ENCODE data around the gene ITPRID1.
"Not testable (repeated sequence)": the region's sequence is repeated elsewhere in the genome, so short reads cannot be mapped to it uniquely, and the experiment has no call there.

The ITPRID1 gene

DNA sequence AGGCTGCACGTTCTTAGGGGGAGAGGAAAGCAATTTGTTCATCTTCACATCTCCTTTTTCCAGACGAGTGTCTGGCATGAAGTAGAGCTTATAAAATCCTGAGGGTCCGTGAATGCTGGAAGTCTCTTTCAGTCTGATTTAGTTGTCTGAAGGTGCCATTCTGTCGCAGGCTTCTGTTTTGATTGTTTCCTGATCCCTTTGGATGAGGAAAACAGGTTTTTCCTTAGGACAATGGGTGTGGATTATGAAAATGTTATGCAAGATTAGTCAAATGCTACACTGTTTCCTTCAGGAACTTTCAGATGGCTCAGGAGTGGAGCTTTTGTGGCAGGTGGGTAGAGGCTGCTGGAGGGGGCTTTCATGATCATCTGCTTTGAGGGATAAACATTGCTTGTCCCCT is at the start of gene ITPRID1:
ITPRID1 (plus strand) TSS at position 301 of the 400 bp plus-strand sequence. CDS start 38,935 bp downstream, outside the sequence.
- TF ChIP-seq, protein P1, sequence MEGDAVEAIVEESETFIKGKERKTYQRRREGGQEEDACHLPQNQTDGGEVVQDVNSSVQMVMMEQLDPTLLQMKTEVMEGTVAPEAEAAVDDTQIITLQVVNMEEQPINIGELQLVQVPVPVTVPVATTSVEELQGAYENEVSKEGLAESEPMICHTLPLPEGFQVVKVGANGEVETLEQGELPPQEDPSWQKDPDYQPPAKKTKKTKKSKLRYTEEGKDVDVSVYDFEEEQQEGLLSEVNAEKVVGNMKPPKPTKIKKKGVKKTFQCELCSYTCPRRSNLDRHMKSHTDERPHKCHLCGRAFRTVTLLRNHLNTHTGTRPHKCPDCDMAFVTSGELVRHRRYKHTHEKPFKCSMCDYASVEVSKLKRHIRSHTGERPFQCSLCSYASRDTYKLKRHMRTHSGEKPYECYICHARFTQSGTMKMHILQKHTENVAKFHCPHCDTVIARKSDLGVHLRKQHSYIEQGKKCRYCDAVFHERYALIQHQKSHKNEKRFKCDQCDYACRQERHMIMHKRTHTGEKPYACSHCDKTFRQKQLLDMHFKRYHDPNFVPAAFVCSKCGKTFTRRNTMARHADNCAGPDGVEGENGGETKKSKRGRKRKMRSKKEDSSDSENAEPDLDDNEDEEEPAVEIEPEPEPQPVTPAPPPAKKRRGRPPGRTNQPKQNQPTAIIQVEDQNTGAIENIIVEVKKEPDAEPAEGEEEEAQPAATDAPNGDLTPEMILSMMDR (conservative IDR thresholded peaks at IDR 0.05; ENCODE audit: control insufficient read depth, insufficient read depth, low read depth, low read length): no peak
- H3K4me3 ChIP-seq (ENCODE audit: control insufficient read depth, low read depth, low read length): no peak within 1 kb of the TSS
- no peak for DNase-seq (ENCODE audit: low read depth)

DNA sequence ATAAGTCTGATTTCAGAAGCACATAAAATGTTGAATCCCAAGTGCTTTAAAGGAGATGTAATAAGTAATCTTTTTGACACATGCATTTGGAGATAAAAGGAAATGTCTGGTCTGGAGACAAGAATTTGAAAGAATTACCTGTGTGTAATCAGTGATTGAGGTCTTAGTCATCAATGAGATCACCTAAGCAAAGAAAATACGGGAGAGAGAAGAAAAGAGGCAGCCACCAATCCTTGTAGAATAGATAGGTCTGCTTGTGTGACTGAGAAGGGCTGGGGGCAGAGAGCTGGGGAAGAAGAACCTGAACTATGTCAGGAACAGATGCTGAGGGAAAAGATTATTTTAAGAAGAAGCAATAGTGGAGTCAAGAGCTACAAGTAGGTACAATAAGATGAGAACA is 49.3 kb upstream of the ITPRID1 start:
- DNase-seq (ENCODE audit: low read depth): no peak
- no peak overlapping the region for H3K4me3 ChIP-seq (ENCODE audit: control insufficient read depth, low read depth, low read length)
- TF ChIP-seq, protein P1 (conservative IDR thresholded peaks at IDR 0.05; ENCODE audit: control insufficient read depth, insufficient read depth, low read depth, low read length): no peak

DNA sequence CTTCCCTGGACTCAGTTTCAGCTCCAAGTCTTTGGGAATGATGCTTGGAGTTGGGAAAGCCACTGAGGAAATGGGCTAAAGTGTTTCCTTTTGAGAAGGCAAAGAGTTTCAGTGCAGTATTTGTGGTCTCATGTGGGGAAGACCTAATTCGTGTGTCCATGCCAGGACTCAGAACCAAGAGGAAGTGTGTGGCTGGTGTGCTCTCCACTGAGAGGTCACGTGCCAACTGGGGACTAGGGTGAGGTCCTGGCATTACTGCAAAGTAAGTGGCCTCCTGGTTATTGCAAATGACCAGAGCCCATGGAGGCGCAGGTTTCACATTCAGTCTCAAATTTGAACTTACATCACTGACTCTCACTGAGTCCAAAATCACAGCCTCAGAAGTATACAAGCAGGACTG is 48.6 kb upstream of the ITPRID1 start:
- DNase-seq (ENCODE audit: low read depth): no peak
- no peak overlapping the region for H3K4me3 ChIP-seq (ENCODE audit: control insufficient read depth, low read depth, low read length)
- TF ChIP-seq, protein P1 (conservative IDR thresholded peaks at IDR 0.05; ENCODE audit: control insufficient read depth, insufficient read depth, low read depth, low read length): no peak

DNA sequence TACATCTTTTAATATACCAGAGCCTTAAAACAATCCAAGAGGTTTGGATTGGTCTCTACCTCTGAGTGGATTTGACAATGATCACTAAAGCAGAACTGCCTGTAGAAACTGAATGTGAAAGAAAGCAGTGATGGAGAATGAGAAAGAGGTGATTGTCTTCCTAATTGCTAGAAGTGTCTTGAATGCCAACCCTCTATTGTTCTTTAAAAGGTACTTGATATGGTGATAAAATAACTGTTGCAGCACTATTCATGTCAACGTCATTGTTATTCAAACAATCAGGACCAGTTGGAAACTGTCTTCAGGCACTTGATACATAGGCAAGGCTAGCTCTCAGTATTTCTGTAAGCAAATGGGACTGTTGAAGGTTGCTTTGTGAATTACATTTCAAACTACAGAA is 47.9 kb upstream of the ITPRID1 start:
- H3K4me3 ChIP-seq (ENCODE audit: control insufficient read depth, low read depth, low read length): no peak overlapping the region
- no peak for DNase-seq (ENCODE audit: low read depth)
- TF ChIP-seq, protein P1 (conservative IDR thresholded peaks at IDR 0.05; ENCODE audit: control insufficient read depth, insufficient read depth, low read depth, low read length): no peak

DNA sequence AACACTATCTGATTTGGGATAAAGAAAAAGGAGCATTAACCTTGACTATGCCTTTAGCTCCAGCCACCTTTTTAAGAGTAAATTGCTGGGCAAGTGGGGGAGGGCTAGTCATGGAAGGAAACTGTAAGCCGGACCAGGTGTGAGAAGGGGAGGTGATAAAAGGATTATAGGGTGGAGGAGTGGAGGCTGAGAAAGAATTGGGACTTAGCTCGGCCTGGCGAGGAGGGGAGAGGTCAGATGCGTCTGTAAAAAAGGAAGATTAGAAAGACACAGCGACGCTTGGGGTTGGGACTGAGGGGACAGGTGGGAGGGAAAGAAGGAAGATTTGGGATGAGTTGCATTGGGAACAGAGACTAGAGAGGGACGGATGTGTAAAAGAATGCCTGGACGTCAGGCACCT is 43.0 kb upstream of the ITPRID1 start:
- DNase-seq (ENCODE audit: low read depth); H3K4me3 ChIP-seq (ENCODE audit: control insufficient read depth, low read depth, low read length): not testable (repeated sequence)

DNA sequence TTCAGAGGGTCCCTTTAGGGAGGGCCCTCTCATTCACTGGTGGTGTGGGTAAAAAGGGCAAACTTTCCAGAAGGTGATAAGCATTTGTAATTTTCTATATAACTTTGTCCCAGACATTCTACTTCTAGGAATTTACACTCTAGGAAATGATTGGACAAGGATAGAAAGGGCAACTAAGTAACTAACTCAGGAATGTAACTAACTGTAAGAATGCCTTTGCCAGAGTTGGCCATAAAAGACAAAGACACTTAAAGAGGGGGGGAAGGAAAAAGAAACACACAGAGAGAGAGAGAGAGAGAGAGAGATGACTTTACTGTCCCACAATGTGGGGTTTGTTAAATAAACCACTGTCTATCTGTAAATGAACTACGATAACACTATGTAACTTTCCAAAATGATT is 38.5 kb upstream of the ITPRID1 start:
- no peak overlapping the region for H3K4me3 ChIP-seq (ENCODE audit: control insufficient read depth, low read depth, low read length)
- TF ChIP-seq, protein P1 (conservative IDR thresholded peaks at IDR 0.05; ENCODE audit: control insufficient read depth, insufficient read depth, low read depth, low read length): no peak
- DNase-seq (ENCODE audit: low read depth): no peak

DNA sequence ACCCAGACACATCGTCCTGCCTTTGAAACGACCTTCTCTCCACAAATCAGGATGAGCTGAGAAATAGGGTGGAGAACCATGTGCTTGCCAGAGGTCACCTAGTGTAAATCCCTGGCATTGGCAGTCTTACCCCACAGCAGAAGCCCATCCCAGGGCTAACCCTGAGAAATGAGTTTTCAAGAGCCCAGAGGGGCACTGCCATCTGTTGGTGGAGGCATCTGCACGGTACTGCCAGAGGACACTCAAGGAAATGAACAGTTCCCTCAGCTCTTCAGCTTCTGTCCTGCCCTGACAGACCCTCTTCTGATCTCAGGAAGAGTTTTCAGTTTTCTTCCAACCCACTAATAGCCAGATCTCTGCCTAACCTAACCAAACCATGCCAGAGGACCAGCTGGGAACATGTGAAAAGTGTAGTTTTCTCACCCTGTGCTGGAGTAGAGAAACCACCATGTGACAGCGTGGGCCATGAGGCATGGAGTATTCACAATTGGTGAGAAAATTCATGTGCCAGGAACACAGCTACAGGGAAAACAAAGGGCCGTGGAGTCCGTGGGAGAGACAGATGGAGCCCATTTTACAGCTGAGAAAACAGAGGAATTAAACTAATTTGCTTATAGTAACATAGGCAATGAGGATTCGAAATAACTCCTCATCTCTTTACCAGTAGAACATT is 37.7 kb upstream of the ITPRID1 start:
- H3K4me3 ChIP-seq (ENCODE audit: control insufficient read depth, low read depth, low read length): no peak overlapping the region
- TF ChIP-seq, protein P1 (conservative IDR thresholded peaks at IDR 0.05; ENCODE audit: control insufficient read depth, insufficient read depth, low read depth, low read length): no peak
- no peak for DNase-seq (ENCODE audit: low read depth)

Data from fibroblast of mammary gland (primary cell).